Hippocampal formation (tissue), 2 donors: ENCODE measurements around the gene HECTD2.
"Not testable (repeated sequence)": the region's sequence is repeated elsewhere in the genome, so short reads cannot be mapped to it uniquely, and the experiment has no call there.

ENCODE experiments used
- DNase-seq, 2 donors: peaks; one replicate each; lab custom pipeline; 2025; lab: John Stamatoyannopoulos, UW

HECTD2 gene

GRCh38 chr10:91409869-91410637, at the start of gene HECTD2:
TSS of gene HECTD2 (plus strand) at chr10:91410344. CDS start at chr10:91410439, 95 bp downstream.
- peak; percentile 67 to 84 for DNase-seq

GRCh38 chr10:91360461-91360860, 49.7 kb upstream of the HECTD2 start:
- DNase-seq = no peak

- not testable (repeated sequence) for DNase-seq
These were observed 44.6 kb upstream of the HECTD2 start for GRCh38 chr10:91365519-91365918.

- no peak for DNase-seq
These were observed 43.4 kb upstream of the HECTD2 start for GRCh38 chr10:91366704-91367103.

- DNase-seq = peak in 1 of 2 donors; percentile 5
These were observed 43.0 kb upstream of the HECTD2 start for GRCh38 chr10:91367127-91367531.

- no peak for DNase-seq
These were observed 42.6 kb upstream of the HECTD2 start for GRCh38 chr10:91367558-91367957.

- DNase-seq = not testable (repeated sequence)
These were observed 40.1 kb upstream of the HECTD2 start for GRCh38 chr10:91369978-91370589.

GRCh38 chr10:91374052-91374451, 36.1 kb upstream of the HECTD2 start:
- DNase-seq = no peak

GRCh38 chr10:91378061-91378460, 32.1 kb upstream of the HECTD2 start:
- DNase-seq = no peak

- no peak for DNase-seq
These were observed 29.3 kb upstream of the HECTD2 start for GRCh38 chr10:91380873-91381256.

GRCh38 chr10:91381257-91381891, 28.8 kb upstream of the HECTD2 start:
- peak; percentile 7 to 11 for DNase-seq

GRCh38 chr10:91385306-91386085, 24.6 kb upstream of the HECTD2 start:
- no peak for DNase-seq

- DNase-seq = peak in 1 of 2 donors; percentile 57
These were observed 20.3 kb upstream of the HECTD2 start for GRCh38 chr10:91389636-91390512.

GRCh38 chr10:91390513-91390825, 19.7 kb upstream of the HECTD2 start:
- not testable (repeated sequence) for DNase-seq

- no peak for DNase-seq
These were observed 18.2 kb upstream of the HECTD2 start for GRCh38 chr10:91391920-91392319.

- DNase-seq = no peak
These were observed 3.8 kb upstream of the HECTD2 start for GRCh38 chr10:91406322-91406721.

- peak; percentile 65 to 74 for DNase-seq
These were observed 875 bp upstream of the HECTD2 start for GRCh38 chr10:91409069-91409868.

- DNase-seq = peak in 1 of 2 donors; percentile 40
These were observed 661 bp downstream of the HECTD2 start for GRCh38 chr10:91410638-91411371.

GRCh38 chr10:91411621-91412020, 1.5 kb downstream of the HECTD2 start:
- DNase-seq = no peak
